HL-60 (cell line): Measurements from ENCODE around the gene GGA1.

Source experiments
- DNase-seq, 2 experiments: peaks; one replicate each; pipeline ENCODE4 v3.0.0-alpha.2; 2010 to 2020; ENCODE audit warnings: low read depth in 1 of 2, low spot score in 1 of 2
- H3K27ac ChIP-seq: fragments of 250-450 bp; sonication (Bioruptor Pico); replicated peaks from 2 replicates; pipeline ENCODE4 v1.5.1; 2020; ENCODE audit warnings: mild to moderate bottlenecking, moderate library complexity
- H3K27me3 ChIP-seq: fragments of 250-450 bp; sonication (Bioruptor Pico); 2 replicates; pipeline ENCODE4 v1.5.1; 2021; ENCODE audit warnings: mild to moderate bottlenecking, moderate library complexity; ENCODE audit not compliant: insufficient read depth, poor library complexity, severe bottlenecking
- H3K4me3 ChIP-seq: replicated peaks from 2 replicates; pipeline ENCODE4 v1.5.1; 2011; ENCODE audit warnings: mild to moderate bottlenecking, control low read depth, low read length; ENCODE audit not compliant: insufficient read depth
- CTCF ChIP-seq: IDR thresholded peaks from one replicate; pipeline ENCODE4 v1.5.1; 2011; ENCODE audit warnings: low read length, control low read depth, inconsistent platforms; ENCODE audit not compliant: insufficient read depth
- GABPA ChIP-seq: IDR thresholded peaks from 2 replicates; pipeline ENCODE4 v1.6.1; 2012; ENCODE audit warnings: low read depth
- POLR2AphosphoS5 ChIP-seq: IDR thresholded peaks from 2 replicates; pipeline ENCODE4 v1.6.1; 2012; ENCODE audit warnings: low read depth
- REST ChIP-seq: IDR thresholded peaks from 2 replicates; pipeline ENCODE4 v1.6.1; 2012; ENCODE audit warnings: low read depth; ENCODE audit not compliant: insufficient replicate concordance
- SPI1 ChIP-seq: IDR thresholded peaks from 2 replicates; pipeline ENCODE4 v1.6.1; 2012; ENCODE audit warnings: low read depth, mild to moderate bottlenecking, borderline replicate concordance

The GGA1 gene

GRCh38 chr22:37570661-37570976 is 38.0 kb upstream of the GGA1 start:
- H3K27me3 ChIP-seq = peaks cover 16% of the 10 kb centered on the region
- no peak overlapping the region for H3K4me3 ChIP-seq
- no peak for DNase-seq
- TF ChIP-seq REST (no peak), CTCF (no peak), POLR2AphosphoS5 (no peak), GABPA (no peak), SPI1 (no peak)
- no peak overlapping the region for H3K27ac ChIP-seq

- Histone ChIP-seq H3K27me3 (peaks cover 8% of the 10 kb centered on the region), H3K27ac (no peak overlapping the region), H3K4me3 (no peak overlapping the region)
- DNase-seq = no peak
- no peak for TF ChIP-seq POLR2AphosphoS5
- TF ChIP-seq CTCF = no peak
- TF ChIP-seq SPI1 = no peak
- no peak for TF ChIP-seq GABPA
- no peak for TF ChIP-seq REST
Measured at GRCh38 chr22:37571258-37571991, 37.2 kb upstream of the GGA1 start.

- DNase-seq = no peak
- TF ChIP-seq SPI1 (no peak), REST (no peak), GABPA (no peak)
- H3K4me3 ChIP-seq = no peak overlapping the region
- peaks cover 3% of the 10 kb centered on the region for H3K27me3 ChIP-seq
- H3K27ac ChIP-seq = no peak overlapping the region
Measured at GRCh38 chr22:37571992-37572373, 36.7 kb upstream of the GGA1 start.
